HEK293 (cell line): Measurements from ENCODE around the gene BET1L.
A peak's percentile ranks its signal among the peaks of the same experiment; 100 is the strongest.

Source experiments
- EGR2 ChIP-seq: fragments of 450-650 bp; formaldehyde crosslinking; IDR thresholded peaks from 2 replicates; pipeline ENCODE4 v1.5.1; 2016; ENCODE audit warnings: low read depth, missing biosample characterization, missing genetic modification characterization
- KLF8 ChIP-seq: fragments of 450-650 bp; formaldehyde crosslinking; IDR thresholded peaks from 2 replicates; pipeline ENCODE4 v1.5.1; 2016; ENCODE audit warnings: missing biosample characterization, missing genetic modification characterization
- KLF9 ChIP-seq: fragments of 450-650 bp; formaldehyde crosslinking; IDR thresholded peaks from 2 replicates; pipeline ENCODE4 v1.5.1; 2016; ENCODE audit warnings: missing biosample characterization, missing genetic modification characterization, low read depth
- PBX3 ChIP-seq: sonication (generic); formaldehyde crosslinking; IDR thresholded peaks from 2 replicates; pipeline ENCODE4 v1.8.1; 2022; ENCODE audit warnings: mild to moderate bottlenecking, moderate library complexity, missing genetic modification reagents
- SCRT2 ChIP-seq: fragments of 450-650 bp; formaldehyde crosslinking; IDR thresholded peaks from 2 replicates; pipeline ENCODE4 v1.5.1; 2016; ENCODE audit warnings: missing biosample characterization, missing genetic modification characterization
- SP3 ChIP-seq: fragments of 450-650 bp; formaldehyde crosslinking; IDR thresholded peaks from 2 replicates; pipeline ENCODE4 v1.5.1; 2016; ENCODE audit warnings: missing biosample characterization, missing genetic modification characterization
- ZBTB26 ChIP-seq: fragments of 450-650 bp; formaldehyde crosslinking; optimal IDR thresholded peaks from 2 replicates; pipeline ENCODE3; 2016; ENCODE audit warnings: missing biosample characterization, mild to moderate bottlenecking, missing genetic modification characterization
- ZFHX2 ChIP-seq: fragments of 450-650 bp; formaldehyde crosslinking; conservative IDR thresholded peaks from 2 replicates; pipeline ENCODE4 v1.5.1; 2016; ENCODE audit warnings: missing biosample characterization, missing genetic modification characterization
- ZFP3 ChIP-seq: fragments of 450-650 bp; formaldehyde crosslinking; IDR thresholded peaks from 2 replicates; pipeline ENCODE4 v1.5.1; 2016; ENCODE audit warnings: low read depth, missing biosample characterization, missing genetic modification characterization
- ZFP69B ChIP-seq: fragments of 450-650 bp; formaldehyde crosslinking; IDR thresholded peaks from 2 replicates; pipeline ENCODE4 v1.5.1; 2016; ENCODE audit warnings: missing biosample characterization, missing genetic modification characterization
- ZNF112 ChIP-seq: fragments of 450-650 bp; formaldehyde crosslinking; IDR thresholded peaks from 2 replicates; pipeline ENCODE4 v1.5.0; 2017; ENCODE audit warnings: missing biosample characterization, missing genetic modification characterization
- ZNF132 ChIP-seq: fragments of 450-650 bp; formaldehyde crosslinking; IDR thresholded peaks from 2 replicates; pipeline ENCODE4 v1.5.1; 2017; ENCODE audit warnings: missing biosample characterization, missing genetic modification characterization, borderline replicate concordance
- ZNF133 ChIP-seq: fragments of 450-650 bp; formaldehyde crosslinking; IDR thresholded peaks from 2 replicates; pipeline ENCODE4 v1.5.1; 2016; ENCODE audit warnings: missing biosample characterization, missing genetic modification characterization
- ZNF2 ChIP-seq: fragments of 450-650 bp; formaldehyde crosslinking; IDR thresholded peaks from 2 replicates; pipeline ENCODE4 v1.5.1; 2016; ENCODE audit warnings: missing biosample characterization, missing genetic modification characterization
- ZNF335 ChIP-seq: fragments of 450-650 bp; formaldehyde crosslinking; conservative IDR thresholded peaks from 2 replicates; pipeline ENCODE4 v1.5.1; 2016; ENCODE audit warnings: missing biosample characterization, missing genetic modification characterization
- ZNF366 ChIP-seq: fragments of 450-650 bp; formaldehyde crosslinking; conservative IDR thresholded peaks from 2 replicates; pipeline ENCODE4 v1.5.1; 2016; ENCODE audit warnings: missing biosample characterization, missing genetic modification characterization
- ZNF391 ChIP-seq: fragments of 450-650 bp; formaldehyde crosslinking; IDR thresholded peaks from 2 replicates; pipeline ENCODE4 v1.5.1; 2016; ENCODE audit warnings: low read depth, missing biosample characterization, missing genetic modification characterization, borderline replicate concordance
- ZNF426 ChIP-seq: fragments of 450-650 bp; formaldehyde crosslinking; IDR thresholded peaks from 2 replicates; pipeline ENCODE4 v1.5.1; 2017; ENCODE audit warnings: missing biosample characterization, missing genetic modification characterization, mild to moderate bottlenecking, inconsistent platforms, moderate library complexity
- ZNF488 ChIP-seq: fragments of 450-650 bp; formaldehyde crosslinking; IDR thresholded peaks from 2 replicates; pipeline ENCODE4 v1.5.1; 2016; ENCODE audit warnings: missing biosample characterization, missing genetic modification characterization
- ZNF624 ChIP-seq: fragments of 450-650 bp; formaldehyde crosslinking; IDR thresholded peaks from 2 replicates; pipeline ENCODE4 v1.5.1; 2017; ENCODE audit warnings: missing biosample characterization, missing genetic modification characterization
- ZSCAN16 ChIP-seq: fragments of 450-650 bp; formaldehyde crosslinking; IDR thresholded peaks from 2 replicates; pipeline ENCODE4 v1.5.1; 2016; ENCODE audit warnings: missing biosample characterization, missing genetic modification characterization
- TF ChIP-seq, protein P1 (sequence below): fragments of 450-650 bp; formaldehyde crosslinking; IDR thresholded peaks from 2 replicates; pipeline ENCODE4 v1.5.1; 2016; ENCODE audit warnings: missing biosample characterization, missing genetic modification characterization
- TF ChIP-seq, protein P2 (sequence below): fragments of 450-650 bp; formaldehyde crosslinking; IDR thresholded peaks from 2 replicates; pipeline ENCODE4 v1.5.1; 2016; ENCODE audit warnings: missing biosample characterization, missing genetic modification characterization
- TF ChIP-seq, protein P3 (sequence below): fragments of 450-650 bp; formaldehyde crosslinking; IDR thresholded peaks from 2 replicates; pipeline ENCODE4 v1.5.1; 2016; ENCODE audit warnings: missing biosample characterization, missing genetic modification characterization

Gene BET1L

GRCh38 chr11:236774-237767, 29.9 kb upstream of the BET1L start, which contains the start of gene PSMD13 (continued):
- TF ChIP-seq, protein P1, sequence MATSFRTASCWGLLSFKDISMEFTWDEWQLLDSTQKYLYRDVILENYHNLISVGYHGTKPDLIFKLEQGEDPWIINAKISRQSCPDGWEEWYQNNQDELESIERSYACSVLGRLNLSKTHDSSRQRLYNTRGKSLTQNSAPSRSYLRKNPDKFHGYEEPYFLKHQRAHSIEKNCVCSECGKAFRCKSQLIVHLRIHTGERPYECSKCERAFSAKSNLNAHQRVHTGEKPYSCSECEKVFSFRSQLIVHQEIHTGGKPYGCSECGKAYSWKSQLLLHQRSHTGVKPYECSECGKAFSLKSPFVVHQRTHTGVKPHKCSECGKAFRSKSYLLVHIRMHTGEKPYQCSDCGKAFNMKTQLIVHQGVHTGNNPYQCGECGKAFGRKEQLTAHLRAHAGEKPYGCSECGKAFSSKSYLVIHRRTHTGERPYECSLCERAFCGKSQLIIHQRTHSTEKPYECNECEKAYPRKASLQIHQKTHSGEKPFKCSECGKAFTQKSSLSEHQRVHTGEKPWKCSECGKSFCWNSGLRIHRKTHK (tag by site-specific recombination), result no peak
- TF ChIP-seq ZNF112 (tag by site-specific recombination), result no peak
- peak; percentile 66 for TF ChIP-seq KLF9 (tag by site-specific recombination)
- TF ChIP-seq ZFHX2 (tag by site-specific recombination), result peak; percentile 69
- TF ChIP-seq, protein P2, sequence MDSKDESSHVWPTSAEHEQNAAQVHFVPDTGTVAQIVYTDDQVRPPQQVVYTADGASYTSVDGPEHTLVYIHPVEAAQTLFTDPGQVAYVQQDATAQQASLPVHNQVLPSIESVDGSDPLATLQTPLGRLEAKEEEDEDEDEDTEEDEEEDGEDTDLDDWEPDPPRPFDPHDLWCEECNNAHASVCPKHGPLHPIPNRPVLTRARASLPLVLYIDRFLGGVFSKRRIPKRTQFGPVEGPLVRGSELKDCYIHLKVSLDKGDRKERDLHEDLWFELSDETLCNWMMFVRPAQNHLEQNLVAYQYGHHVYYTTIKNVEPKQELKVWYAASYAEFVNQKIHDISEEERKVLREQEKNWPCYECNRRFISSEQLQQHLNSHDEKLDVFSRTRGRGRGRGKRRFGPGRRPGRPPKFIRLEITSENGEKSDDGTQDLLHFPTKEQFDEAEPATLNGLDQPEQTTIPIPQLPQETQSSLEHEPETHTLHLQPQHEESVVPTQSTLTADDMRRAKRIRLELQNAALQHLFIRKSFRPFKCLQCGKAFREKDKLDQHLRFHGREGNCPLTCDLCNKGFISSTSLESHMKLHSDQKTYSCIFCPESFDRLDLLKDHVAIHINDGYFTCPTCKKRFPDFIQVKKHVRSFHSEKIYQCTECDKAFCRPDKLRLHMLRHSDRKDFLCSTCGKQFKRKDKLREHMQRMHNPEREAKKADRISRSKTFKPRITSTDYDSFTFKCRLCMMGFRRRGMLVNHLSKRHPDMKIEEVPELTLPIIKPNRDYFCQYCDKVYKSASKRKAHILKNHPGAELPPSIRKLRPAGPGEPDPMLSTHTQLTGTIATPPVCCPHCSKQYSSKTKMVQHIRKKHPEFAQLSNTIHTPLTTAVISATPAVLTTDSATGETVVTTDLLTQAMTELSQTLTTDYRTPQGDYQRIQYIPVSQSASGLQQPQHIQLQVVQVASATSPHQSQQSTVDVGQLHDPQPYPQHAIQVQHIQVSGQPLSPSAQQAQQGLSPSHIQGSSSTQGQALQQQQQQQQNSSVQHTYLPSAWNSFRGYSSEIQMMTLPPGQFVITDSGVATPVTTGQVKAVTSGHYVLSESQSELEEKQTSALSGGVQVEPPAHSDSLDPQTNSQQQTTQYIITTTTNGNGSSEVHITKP (tag by site-specific recombination), result 0 out of 2 replicates have a peak, but pooled peaks have one; percentile 4
- peak; percentile 27; the same call in 1 of the 2 replicates for TF ChIP-seq SP3 (tag by site-specific recombination)
- no peak for TF ChIP-seq ZFP3 (tag by site-specific recombination)
- TF ChIP-seq ZNF488 (tag by site-specific recombination), result no peak
- TF ChIP-seq, protein P3, sequence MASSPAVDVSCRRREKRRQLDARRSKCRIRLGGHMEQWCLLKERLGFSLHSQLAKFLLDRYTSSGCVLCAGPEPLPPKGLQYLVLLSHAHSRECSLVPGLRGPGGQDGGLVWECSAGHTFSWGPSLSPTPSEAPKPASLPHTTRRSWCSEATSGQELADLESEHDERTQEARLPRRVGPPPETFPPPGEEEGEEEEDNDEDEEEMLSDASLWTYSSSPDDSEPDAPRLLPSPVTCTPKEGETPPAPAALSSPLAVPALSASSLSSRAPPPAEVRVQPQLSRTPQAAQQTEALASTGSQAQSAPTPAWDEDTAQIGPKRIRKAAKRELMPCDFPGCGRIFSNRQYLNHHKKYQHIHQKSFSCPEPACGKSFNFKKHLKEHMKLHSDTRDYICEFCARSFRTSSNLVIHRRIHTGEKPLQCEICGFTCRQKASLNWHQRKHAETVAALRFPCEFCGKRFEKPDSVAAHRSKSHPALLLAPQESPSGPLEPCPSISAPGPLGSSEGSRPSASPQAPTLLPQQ (tag by site-specific recombination), result peak; percentile 37
- TF ChIP-seq KLF8 (tag by site-specific recombination), result peak; percentile 57; the same call in 1 of the 2 replicates
- TF ChIP-seq SCRT2, result no peak
- TF ChIP-seq ZNF335 (tag by site-specific recombination), result peak; percentile 90
- TF ChIP-seq PBX3 (CRISPR knock-in tag), result no peak
- TF ChIP-seq ZNF391 (tag by site-specific recombination), result no peak
- TF ChIP-seq ZBTB26 (tag by site-specific recombination), result peak; percentile 30
- TF ChIP-seq EGR2 (tag by site-specific recombination), result peak; percentile 60; the same call in 1 of the 2 replicates
- TF ChIP-seq ZNF132, result no peak
- TF ChIP-seq ZNF2 (tag by site-specific recombination), result 0 out of 2 replicates have a peak, but pooled peaks have one; percentile 21
- TF ChIP-seq ZSCAN16 (tag by site-specific recombination), result no peak
- no peak for TF ChIP-seq ZNF426 (tag by site-specific recombination)
- TF ChIP-seq ZFP69B (tag by site-specific recombination), result no peak
- no peak for TF ChIP-seq ZNF624 (tag by site-specific recombination)
- TF ChIP-seq ZNF366 (tag by site-specific recombination), result peak; percentile 42; the same call in 1 of the 2 replicates
- TF ChIP-seq ZNF133 (tag by site-specific recombination), result no peak
